ENCODE measurements around the gene LRRC10B.

Gene LRRC10B

GRCh38 chr11:61531044-61531443 lies 22.5 kb downstream of the LRRC10B start:
- DNase-seq (ENCODE audit: low read depth): no peak

- no peak for DNase-seq (ENCODE audit: low read depth)
Observed at GRCh38 chr11:61532134-61533038, 23.8 kb downstream of the LRRC10B start.

GRCh38 chr11:61533039-61533375 lies 24.5 kb downstream of the LRRC10B start:
- no peak for DNase-seq (ENCODE audit: low read depth)

GRCh38 chr11:61533401-61533800 lies 24.9 kb downstream of the LRRC10B start:
- DNase-seq (ENCODE audit: low read depth): no peak

GRCh38 chr11:61534025-61534932 lies 25.7 kb downstream of the LRRC10B start:
- no peak for DNase-seq (ENCODE audit: low read depth)

GRCh38 chr11:61534933-61535839 lies 26.6 kb downstream of the LRRC10B start:
- DNase-seq (ENCODE audit: low read depth): no peak

GRCh38 chr11:61535998-61536675 lies 27.6 kb downstream of the LRRC10B start:
- DNase-seq (ENCODE audit: low read depth): no peak

GRCh38 chr11:61536676-61537270 lies 28.2 kb downstream of the LRRC10B start:
- no peak for DNase-seq (ENCODE audit: low read depth)

GRCh38 chr11:61537326-61537725 lies 28.8 kb downstream of the LRRC10B start:
- no peak for DNase-seq (ENCODE audit: low read depth)

GRCh38 chr11:61538636-61538961 lies 30.1 kb downstream of the LRRC10B start:
- no peak for DNase-seq (ENCODE audit: low read depth)

- DNase-seq (ENCODE audit: low read depth): no peak
Observed at GRCh38 chr11:61539006-61539405, 30.5 kb downstream of the LRRC10B start.

- DNase-seq (ENCODE audit: low read depth): no peak
Observed at GRCh38 chr11:61539831-61540357, 31.3 kb downstream of the LRRC10B start.

- no peak for DNase-seq (ENCODE audit: low read depth)
Observed at GRCh38 chr11:61540528-61540927, 32.0 kb downstream of the LRRC10B start.

- DNase-seq (ENCODE audit: low read depth): no peak
Observed at GRCh38 chr11:61541598-61541997, 33.0 kb downstream of the LRRC10B start.

- DNase-seq (ENCODE audit: low read depth): no peak
Observed at GRCh38 chr11:61542024-61542461, 33.5 kb downstream of the LRRC10B start.

GRCh38 chr11:61542705-61543104 lies 34.2 kb downstream of the LRRC10B start:
- DNase-seq (ENCODE audit: low read depth): no peak

GRCh38 chr11:61543606-61544306 lies 35.2 kb downstream of the LRRC10B start:
- no peak for DNase-seq (ENCODE audit: low read depth)

GRCh38 chr11:61544466-61544865 lies 35.9 kb downstream of the LRRC10B start:
- no peak for DNase-seq (ENCODE audit: low read depth)

GRCh38 chr11:61545341-61545740 lies 36.8 kb downstream of the LRRC10B start:
- DNase-seq (ENCODE audit: low read depth): no peak

GRCh38 chr11:61545921-61546320 lies 37.4 kb downstream of the LRRC10B start:
- no peak for DNase-seq (ENCODE audit: low read depth)
